HG03060 (cell line): ENCODE results near the gene GNAL.

Experiments
- ATAC-seq: cut with Tn5 transposase; IDR thresholded peaks from one replicate; pipeline ENCODE4 v1.9.1; 2021; ENCODE audit warnings: low read depth, moderate number of reproducible peaks; ENCODE audit not compliant: unreplicated experiment

GNAL gene

GRCh38 chr18:11864471-11864870 is 175.4 kb downstream of the GNAL start:
- no peak for ATAC-seq

- no peak for ATAC-seq
Measured at GRCh38 chr18:11865071-11865470, 176.0 kb downstream of the GNAL start.

- ATAC-seq: no peak
Measured at GRCh38 chr18:11866329-11866728, 177.3 kb downstream of the GNAL start.

- no peak for ATAC-seq
Measured at GRCh38 chr18:11866764-11867163, 177.7 kb downstream of the GNAL start.

GRCh38 chr18:11868230-11868629 is 179.2 kb downstream of the GNAL start:
- ATAC-seq: no peak

- ATAC-seq: peak; percentile 61
Measured at GRCh38 chr18:11871501-11871900, 182.4 kb downstream of the GNAL start.

- ATAC-seq: no peak
Measured at GRCh38 chr18:11872479-11873136, 183.5 kb downstream of the GNAL start.

- ATAC-seq: no peak
Measured at GRCh38 chr18:11873670-11874340, 184.7 kb downstream of the GNAL start.

- ATAC-seq: no peak
Measured at GRCh38 chr18:11874676-11875075, 185.6 kb downstream of the GNAL start.

GRCh38 chr18:11877497-11878135 is 188.6 kb downstream of the GNAL start:
- ATAC-seq: no peak

- no peak for ATAC-seq
Measured at GRCh38 chr18:11880586-11881304, 191.7 kb downstream of the GNAL start.

- ATAC-seq: no peak
Measured at GRCh38 chr18:11882636-11883035, 193.6 kb downstream of the GNAL start.

GRCh38 chr18:11883153-11883552 is 194.1 kb downstream of the GNAL start:
- peak; percentile 68 for ATAC-seq

GRCh38 chr18:11884396-11885030 is 195.4 kb downstream of the GNAL start:
- ATAC-seq: no peak

- no peak for ATAC-seq
Measured at GRCh38 chr18:11885278-11885947, 196.3 kb downstream of the GNAL start.

GRCh38 chr18:11886577-11887110 is 197.6 kb downstream of the GNAL start:
- no peak for ATAC-seq

GRCh38 chr18:11887328-11888128 is 198.5 kb downstream of the GNAL start:
- ATAC-seq: no peak

- ATAC-seq: no peak
Measured at GRCh38 chr18:11888726-11889125, 199.7 kb downstream of the GNAL start.

- ATAC-seq: no peak
Measured at GRCh38 chr18:11889284-11889683, 200.2 kb downstream of the GNAL start.
